HepG2 (cell line): ENCODE measurements around the gene SENP6. TPM values are rescaled to one million over a fixed set of nuclear protein-coding genes. Genes with fewer than 3 reads are reported as not detected.

Source experiments
- AHR ChIP-seq: IDR thresholded peaks from 2 replicates; pipeline ENCODE4 v1.6.1; 2018; ENCODE audit warnings: missing genetic modification reagents, missing compliant biosample characterization
- AKAP8 ChIP-seq: sonication (generic); formaldehyde crosslinking; IDR thresholded peaks from 2 replicates; pipeline ENCODE4 v1.5.1; 2020; ENCODE audit warnings: mild to moderate bottlenecking, missing genetic modification reagents
- CHCHD3 ChIP-seq: sonication (generic); formaldehyde crosslinking; IDR thresholded peaks from 2 replicates; pipeline ENCODE4 v1.8.0; 2022; ENCODE audit warnings: mild to moderate bottlenecking, missing genetic modification reagents, moderate library complexity
- GZF1 ChIP-seq: sonication (generic); formaldehyde crosslinking; IDR thresholded peaks from 2 replicates; pipeline ENCODE4 v1.5.1; 2020; ENCODE audit warnings: mild to moderate bottlenecking, missing genetic modification reagents
- HOXA9 ChIP-seq: sonication (generic); formaldehyde crosslinking; IDR thresholded peaks from 2 replicates; pipeline ENCODE4 v1.8.1; 2022; ENCODE audit warnings: missing genetic modification reagents, mild to moderate bottlenecking, moderate library complexity, borderline replicate concordance
- MTA1 ChIP-seq: sonication (generic); formaldehyde crosslinking; IDR thresholded peaks from 2 replicates; pipeline ENCODE4 v1.4.0; 2020; ENCODE audit warnings: missing genetic modification reagents, mild to moderate bottlenecking, borderline replicate concordance
- RAD51 ChIP-seq: fragments of 450-650 bp; IDR thresholded peaks from 2 replicates; pipeline ENCODE4 v1.6.1; 2016; ENCODE audit warnings: borderline replicate concordance
- RBAK ChIP-seq: sonication (generic); formaldehyde crosslinking; IDR thresholded peaks from 2 replicates; pipeline ENCODE4 v1.5.1; 2020; ENCODE audit warnings: mild to moderate bottlenecking, missing genetic modification reagents
- RBFOX2 ChIP-seq: fragments of 200-400 bp; formaldehyde crosslinking; IDR thresholded peaks from 2 replicates; pipeline ENCODE4 v1.6.1; 2017; ENCODE audit warnings: low read depth, mild to moderate bottlenecking, low read length
- SMARCC2 ChIP-seq: fragments of 450-650 bp; IDR thresholded peaks from 2 replicates; pipeline ENCODE4 v1.6.1; 2017; ENCODE audit warnings: antibody characterized with exemption, mild to moderate bottlenecking
- ZBTB8A ChIP-seq: sonication (generic); formaldehyde crosslinking; IDR thresholded peaks from 2 replicates; pipeline ENCODE4 v1.4.0; 2020; ENCODE audit warnings: mild to moderate bottlenecking, low read depth, missing genetic modification reagents, borderline replicate concordance
- ZNF160 ChIP-seq: sonication (generic); formaldehyde crosslinking; IDR thresholded peaks from 2 replicates; pipeline ENCODE4 v1.8.0; 2022; ENCODE audit warnings: mild to moderate bottlenecking, inconsistent platforms, missing genetic modification reagents
- ZNF367 ChIP-seq: sonication (generic); formaldehyde crosslinking; IDR thresholded peaks from 2 replicates; pipeline ENCODE4 v1.4.0; 2020; ENCODE audit warnings: missing genetic modification reagents, borderline replicate concordance
- ZNF44 ChIP-seq: sonication (generic); formaldehyde crosslinking; IDR thresholded peaks from 2 replicates; pipeline ENCODE4 v1.5.1; 2020; ENCODE audit warnings: mild to moderate bottlenecking, missing genetic modification reagents
- ZNF484 ChIP-seq: sonication (generic); formaldehyde crosslinking; IDR thresholded peaks from 2 replicates; pipeline ENCODE4 v1.5.1; 2020; ENCODE audit warnings: mild to moderate bottlenecking, low read depth, missing genetic modification reagents, borderline replicate concordance
- ZNF546 ChIP-seq: sonication (generic); formaldehyde crosslinking; conservative IDR thresholded peaks from 2 replicates; pipeline ENCODE4 v1.8.1; 2023; ENCODE audit warnings: mild to moderate bottlenecking, missing genetic modification reagents
- ZNF660 ChIP-seq: sonication (generic); formaldehyde crosslinking; IDR thresholded peaks from 2 replicates; pipeline ENCODE4 v1.5.1; 2020; ENCODE audit warnings: mild to moderate bottlenecking, low read depth, missing genetic modification reagents, borderline replicate concordance
- polyA plus RNA-seq, 8 experiments: library from polyadenylated mRNA; depleted of rRNA in 3 of 8; stranded (reverse) in 7 of 8; unstranded in 1 of 8; fragments of >200 nt; fragmentation: Illumina TruSeq in 4 of 8; extraction: Trizol in 4 of 8; gene quantifications; 2 replicates each; pipeline versions ENCODE4 v1.2.1 to v1.2.3, GENCODE V29; 2011 to 2016; ENCODE audit warnings: low read depth in 4 of 8, missing spikeins in 1 of 8, mixed read lengths in 1 of 8; ENCODE audit not compliant: insufficient read depth in 1 of 8
- total RNA-seq, 5 experiments: library from RNA; depleted of rRNA; stranded (reverse); fragments of >200 nt; fragmentation: Illumina TruSeq; extraction: Trizol; gene quantifications; 2 replicates each; pipeline ENCODE4 v1.2.3, GENCODE V29; 2016; ENCODE audit warnings: low read depth in 1 of 5
- TF ChIP-seq, protein P1 (sequence below): sonication (generic); formaldehyde crosslinking; IDR thresholded peaks from 2 replicates; pipeline ENCODE4 v1.9.0; 2021; ENCODE audit warnings: mild to moderate bottlenecking, missing genetic modification reagents
- TF ChIP-seq, protein P2 (sequence below): sonication (generic); formaldehyde crosslinking; IDR thresholded peaks from 2 replicates; pipeline ENCODE4 v1.4.0; 2020; ENCODE audit warnings: missing genetic modification reagents
- TF ChIP-seq, protein P3 (sequence below): sonication (generic); formaldehyde crosslinking; IDR thresholded peaks from 2 replicates; pipeline ENCODE4 v1.8.0; 2022; ENCODE audit warnings: mild to moderate bottlenecking, missing genetic modification reagents, borderline replicate concordance

SENP6 gene
- total and polyA plus RNA-seq, 2 of the 13 experiments (the other 11 are each of a cell fraction or from before 2014, with no cell fraction given): 21.9 to 50.1 TPM

DNA sequence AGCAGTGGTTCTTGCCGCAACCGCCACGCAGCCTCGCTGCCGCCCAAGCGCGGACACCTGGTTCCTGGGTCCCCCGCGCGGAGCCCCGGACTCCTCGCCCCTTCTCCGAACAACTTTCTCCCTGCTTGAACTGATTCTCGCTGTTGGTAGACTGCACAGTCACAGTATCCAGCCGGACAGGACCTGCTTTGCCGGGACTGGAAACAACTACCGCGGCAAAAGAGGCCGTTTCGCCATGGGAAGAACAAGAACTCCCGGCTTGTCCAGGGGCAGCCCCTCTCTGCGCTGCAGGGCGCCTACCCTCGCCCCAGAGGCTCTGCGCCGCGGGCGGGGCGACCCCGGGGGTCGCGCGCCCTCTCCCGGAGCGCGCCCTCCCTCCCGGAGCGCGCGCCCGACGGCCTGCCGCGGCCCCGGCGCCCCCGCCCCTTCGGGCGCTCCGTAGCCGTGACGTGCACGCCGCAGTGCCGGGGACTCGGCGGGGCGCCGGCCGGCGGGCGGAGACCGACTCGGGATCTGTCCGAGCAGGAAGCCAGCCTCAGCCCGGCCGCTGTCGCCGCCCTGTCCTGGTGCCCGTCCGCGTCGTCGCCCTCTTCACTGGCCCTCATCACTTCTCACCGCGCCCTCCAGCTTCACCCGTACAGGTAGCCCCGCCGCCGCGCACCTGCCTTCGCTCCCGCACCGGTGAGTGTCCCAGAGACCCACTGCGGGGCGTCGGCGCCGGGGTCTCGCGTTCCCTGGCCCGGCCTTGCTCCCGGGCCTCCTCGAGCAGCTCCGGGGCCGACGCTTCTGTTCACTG lies 147.3 kb downstream of the SENP6 start, which contains the start of gene MYO6 (continued):
- TF ChIP-seq, protein P1, sequence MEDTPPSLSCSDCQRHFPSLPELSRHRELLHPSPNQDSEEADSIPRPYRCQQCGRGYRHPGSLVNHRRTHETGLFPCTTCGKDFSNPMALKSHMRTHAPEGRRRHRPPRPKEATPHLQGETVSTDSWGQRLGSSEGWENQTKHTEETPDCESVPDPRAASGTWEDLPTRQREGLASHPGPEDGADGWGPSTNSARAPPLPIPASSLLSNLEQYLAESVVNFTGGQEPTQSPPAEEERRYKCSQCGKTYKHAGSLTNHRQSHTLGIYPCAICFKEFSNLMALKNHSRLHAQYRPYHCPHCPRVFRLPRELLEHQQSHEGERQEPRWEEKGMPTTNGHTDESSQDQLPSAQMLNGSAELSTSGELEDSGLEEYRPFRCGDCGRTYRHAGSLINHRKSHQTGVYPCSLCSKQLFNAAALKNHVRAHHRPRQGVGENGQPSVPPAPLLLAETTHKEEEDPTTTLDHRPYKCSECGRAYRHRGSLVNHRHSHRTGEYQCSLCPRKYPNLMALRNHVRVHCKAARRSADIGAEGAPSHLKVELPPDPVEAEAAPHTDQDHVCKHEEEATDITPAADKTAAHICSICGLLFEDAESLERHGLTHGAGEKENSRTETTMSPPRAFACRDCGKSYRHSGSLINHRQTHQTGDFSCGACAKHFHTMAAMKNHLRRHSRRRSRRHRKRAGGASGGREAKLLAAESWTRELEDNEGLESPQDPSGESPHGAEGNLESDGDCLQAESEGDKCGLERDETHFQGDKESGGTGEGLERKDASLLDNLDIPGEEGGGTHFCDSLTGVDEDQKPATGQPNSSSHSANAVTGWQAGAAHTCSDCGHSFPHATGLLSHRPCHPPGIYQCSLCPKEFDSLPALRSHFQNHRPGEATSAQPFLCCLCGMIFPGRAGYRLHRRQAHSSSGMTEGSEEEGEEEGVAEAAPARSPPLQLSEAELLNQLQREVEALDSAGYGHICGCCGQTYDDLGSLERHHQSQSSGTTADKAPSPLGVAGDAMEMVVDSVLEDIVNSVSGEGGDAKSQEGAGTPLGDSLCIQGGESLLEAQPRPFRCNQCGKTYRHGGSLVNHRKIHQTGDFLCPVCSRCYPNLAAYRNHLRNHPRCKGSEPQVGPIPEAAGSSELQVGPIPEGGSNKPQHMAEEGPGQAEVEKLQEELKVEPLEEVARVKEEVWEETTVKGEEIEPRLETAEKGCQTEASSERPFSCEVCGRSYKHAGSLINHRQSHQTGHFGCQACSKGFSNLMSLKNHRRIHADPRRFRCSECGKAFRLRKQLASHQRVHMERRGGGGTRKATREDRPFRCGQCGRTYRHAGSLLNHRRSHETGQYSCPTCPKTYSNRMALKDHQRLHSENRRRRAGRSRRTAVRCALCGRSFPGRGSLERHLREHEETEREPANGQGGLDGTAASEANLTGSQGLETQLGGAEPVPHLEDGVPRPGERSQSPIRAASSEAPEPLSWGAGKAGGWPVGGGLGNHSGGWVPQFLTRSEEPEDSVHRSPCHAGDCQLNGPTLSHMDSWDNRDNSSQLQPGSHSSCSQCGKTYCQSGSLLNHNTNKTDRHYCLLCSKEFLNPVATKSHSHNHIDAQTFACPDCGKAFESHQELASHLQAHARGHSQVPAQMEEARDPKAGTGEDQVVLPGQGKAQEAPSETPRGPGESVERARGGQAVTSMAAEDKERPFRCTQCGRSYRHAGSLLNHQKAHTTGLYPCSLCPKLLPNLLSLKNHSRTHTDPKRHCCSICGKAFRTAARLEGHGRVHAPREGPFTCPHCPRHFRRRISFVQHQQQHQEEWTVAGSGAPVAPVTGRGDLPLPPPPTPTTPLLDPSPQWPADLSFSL: no peak
- peak; percentile 51; the same call in 1 of the 2 replicates for TF ChIP-seq MTA1
- no peak for TF ChIP-seq RBAK
- no peak for TF ChIP-seq CHCHD3
- no peak for TF ChIP-seq AKAP8
- no peak for TF ChIP-seq ZBTB8A (CRISPR knock-in tag)
- no peak for TF ChIP-seq HOXA9 (CRISPR knock-in tag)
- TF ChIP-seq ZNF484 (CRISPR knock-in tag): no peak
- TF ChIP-seq, protein P2, sequence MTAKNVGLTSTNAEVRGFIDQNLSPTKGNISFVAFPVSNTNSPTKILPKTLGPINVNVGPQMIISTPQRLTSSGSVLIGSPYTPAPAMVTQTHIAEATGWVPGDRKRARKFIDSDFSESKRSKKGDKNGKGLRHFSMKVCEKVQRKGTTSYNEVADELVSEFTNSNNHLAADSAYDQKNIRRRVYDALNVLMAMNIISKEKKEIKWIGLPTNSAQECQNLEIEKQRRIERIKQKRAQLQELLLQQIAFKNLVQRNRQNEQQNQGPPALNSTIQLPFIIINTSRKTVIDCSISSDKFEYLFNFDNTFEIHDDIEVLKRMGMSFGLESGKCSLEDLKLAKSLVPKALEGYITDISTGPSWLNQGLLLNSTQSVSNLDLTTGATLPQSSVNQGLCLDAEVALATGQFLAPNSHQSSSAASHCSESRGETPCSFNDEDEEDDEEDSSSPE (CRISPR knock-in tag): 0 out of 2 replicates have a peak, but pooled peaks have one; percentile 13
- peak; percentile 73; the same call in 1 of the 2 replicates for TF ChIP-seq ZNF44
- TF ChIP-seq AHR (CRISPR knock-in tag): peak; percentile 28; the same call in 1 of the 2 replicates
- TF ChIP-seq GZF1 (CRISPR knock-in tag): no peak
- TF ChIP-seq SMARCC2: no peak
- TF ChIP-seq, protein P3, sequence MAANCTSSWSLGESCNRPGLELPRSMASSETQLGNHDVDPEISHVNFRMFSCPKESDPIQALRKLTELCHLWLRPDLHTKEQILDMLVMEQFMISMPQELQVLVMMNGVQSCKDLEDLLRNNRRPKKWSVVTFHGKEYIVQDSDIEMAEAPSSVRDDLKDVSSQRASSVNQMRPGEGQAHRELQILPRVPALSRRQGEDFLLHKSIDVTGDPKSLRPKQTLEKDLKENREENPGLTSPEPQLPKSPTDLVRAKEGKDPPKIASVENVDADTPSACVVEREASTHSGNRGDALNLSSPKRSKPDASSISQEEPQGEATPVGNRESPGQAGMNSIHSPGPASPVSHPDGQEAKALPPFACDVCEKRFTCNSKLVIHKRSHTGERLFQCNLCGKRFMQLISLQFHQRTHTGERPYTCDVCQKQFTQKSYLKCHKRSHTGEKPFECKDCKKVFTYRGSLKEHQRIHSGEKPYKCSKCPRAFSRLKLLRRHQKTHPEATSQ (CRISPR knock-in tag): no peak
- no peak for TF ChIP-seq ZNF160 (CRISPR knock-in tag)
- peak; percentile 75; the same call in 1 of the 2 replicates for TF ChIP-seq ZNF546 (CRISPR knock-in tag)
- no peak for TF ChIP-seq ZNF660
- TF ChIP-seq RBFOX2: peak; percentile 76
- TF ChIP-seq RAD51: no peak
- TF ChIP-seq ZNF367: no peak
